GM13977 (cell line): ENCODE results near the gene ADARB1.

ENCODE experiments used
- DNase-seq: peaks from one replicate; pipeline ENCODE4 v3.0.0; 2012; ENCODE audit warnings: low spot score
- in situ Hi-C: fragments of 300-500 bp; cut with MboI; formaldehyde crosslinking; loops from one replicate; pipeline ENCODE4 v1.12.0; 2022; ENCODE audit warnings: low sequenced_read_pairs, low pct_unique_long_range_greater_than_20kb, mixed read lengths, inconsistent platforms; ENCODE audit not compliant: unreplicated experiment
- TF ChIP-seq, protein P1 (sequence below): IDR thresholded peaks from 2 replicates; pipeline ENCODE4 v1.5.1; 2012; ENCODE audit warnings: mild to moderate bottlenecking, control low read depth; ENCODE audit not compliant: insufficient read depth; ENCODE audit errors: extremely low read depth, missing control alignments

Gene ADARB1

DNA sequence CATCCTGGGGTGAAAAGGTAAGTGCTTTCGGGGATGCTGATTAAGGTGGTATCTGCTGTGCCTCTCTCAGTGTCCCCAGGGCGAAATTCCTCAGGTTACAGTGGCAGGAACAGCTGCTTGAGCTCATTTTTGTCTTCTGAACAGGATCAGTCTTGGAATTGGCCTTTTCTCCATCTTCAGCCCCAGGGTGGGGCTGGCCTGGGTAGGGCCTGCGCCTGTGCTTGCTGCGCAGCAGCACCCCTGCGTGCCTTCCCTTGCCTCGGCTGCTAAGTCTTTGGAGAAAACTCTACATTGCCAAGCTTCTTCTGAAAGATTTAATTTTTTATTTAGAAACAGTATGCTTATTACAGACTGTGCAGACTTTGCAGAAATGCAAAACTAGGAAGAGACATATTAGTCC, 41.7 kb downstream of the ADARB1 start:
- TF ChIP-seq, protein P1, sequence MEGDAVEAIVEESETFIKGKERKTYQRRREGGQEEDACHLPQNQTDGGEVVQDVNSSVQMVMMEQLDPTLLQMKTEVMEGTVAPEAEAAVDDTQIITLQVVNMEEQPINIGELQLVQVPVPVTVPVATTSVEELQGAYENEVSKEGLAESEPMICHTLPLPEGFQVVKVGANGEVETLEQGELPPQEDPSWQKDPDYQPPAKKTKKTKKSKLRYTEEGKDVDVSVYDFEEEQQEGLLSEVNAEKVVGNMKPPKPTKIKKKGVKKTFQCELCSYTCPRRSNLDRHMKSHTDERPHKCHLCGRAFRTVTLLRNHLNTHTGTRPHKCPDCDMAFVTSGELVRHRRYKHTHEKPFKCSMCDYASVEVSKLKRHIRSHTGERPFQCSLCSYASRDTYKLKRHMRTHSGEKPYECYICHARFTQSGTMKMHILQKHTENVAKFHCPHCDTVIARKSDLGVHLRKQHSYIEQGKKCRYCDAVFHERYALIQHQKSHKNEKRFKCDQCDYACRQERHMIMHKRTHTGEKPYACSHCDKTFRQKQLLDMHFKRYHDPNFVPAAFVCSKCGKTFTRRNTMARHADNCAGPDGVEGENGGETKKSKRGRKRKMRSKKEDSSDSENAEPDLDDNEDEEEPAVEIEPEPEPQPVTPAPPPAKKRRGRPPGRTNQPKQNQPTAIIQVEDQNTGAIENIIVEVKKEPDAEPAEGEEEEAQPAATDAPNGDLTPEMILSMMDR = no peak
- in situ Hi-C loops = loop anchor here (25.0 kb wide), 1 partner anchor 329 kb away; no protein-coding TSS in a partner anchor

DNA sequence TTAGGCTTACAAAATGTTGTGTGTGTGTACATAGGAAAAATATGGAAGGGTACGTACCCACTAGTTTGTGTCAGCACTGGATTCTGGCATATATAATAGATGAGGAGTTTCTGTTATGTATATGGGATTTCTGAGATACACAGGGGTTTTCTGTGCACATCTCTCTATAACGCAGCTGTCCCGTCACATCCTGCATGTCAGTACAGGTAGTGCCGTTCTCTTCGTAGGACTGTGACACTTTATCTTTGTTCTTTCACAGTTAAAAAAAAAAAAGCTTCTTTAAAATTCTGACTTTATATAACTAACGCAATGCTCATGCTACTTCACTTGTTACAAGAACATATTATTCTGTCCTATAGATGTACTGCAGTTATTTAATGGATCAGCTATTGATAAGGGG, 42.9 kb downstream of the ADARB1 start:
- TF ChIP-seq, protein P1 = no peak
- in situ Hi-C loops = loop anchor here (25.0 kb wide), 1 partner anchor 330 kb away; no protein-coding TSS in a partner anchor
- no peak for DNase-seq

More for the DNA sequence above, 41.7 kb downstream of the ADARB1 start:
- no peak for DNase-seq

DNA sequence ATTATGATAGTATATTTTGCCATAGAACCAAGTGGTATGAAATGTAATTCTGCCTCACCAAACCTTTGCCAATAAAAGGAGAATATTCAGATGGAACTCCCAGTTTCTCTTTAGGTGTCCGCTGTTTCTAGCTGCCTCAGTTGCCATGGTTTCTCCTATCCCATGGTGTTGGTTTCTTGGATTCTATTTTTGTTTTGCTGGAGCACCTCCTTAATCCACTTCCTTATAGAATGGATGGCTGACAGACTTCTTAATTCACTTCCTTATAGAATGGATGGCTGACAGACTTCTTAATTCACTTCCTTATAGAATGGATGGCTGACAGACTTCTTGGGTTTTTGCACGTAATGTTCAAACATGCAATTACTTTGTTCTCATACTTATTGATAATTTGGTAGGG, 43.7 kb downstream of the ADARB1 start:
- in situ Hi-C loops = loop anchor here (25.0 kb wide), 1 partner anchor 331 kb away; no protein-coding TSS in a partner anchor
- TF ChIP-seq, protein P1 = no peak
- no peak for DNase-seq

DNA sequence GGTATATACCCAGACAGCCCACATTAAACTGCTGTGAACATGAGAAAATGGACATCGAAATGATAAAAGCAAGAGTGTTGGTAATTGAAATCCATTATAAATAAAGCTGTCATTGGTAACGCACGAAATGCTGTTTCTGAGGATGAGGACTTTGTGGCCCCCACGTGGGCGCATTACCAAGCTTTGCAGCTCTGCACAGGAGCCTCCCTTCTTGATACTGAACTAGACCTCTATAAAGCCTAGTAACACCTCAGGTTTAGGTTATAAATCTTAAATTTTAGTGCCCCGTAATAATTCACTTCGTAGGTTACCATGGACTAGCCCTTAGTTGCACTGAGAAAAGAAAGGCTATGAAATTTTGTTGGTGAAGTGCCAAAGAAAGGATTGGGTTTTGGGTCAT, 45.4 kb downstream of the ADARB1 start:
- TF ChIP-seq, protein P1 = no peak
- in situ Hi-C loops = loop anchor here (25.0 kb wide), 1 partner anchor 333 kb away; no protein-coding TSS in a partner anchor
- DNase-seq = no peak

DNA sequence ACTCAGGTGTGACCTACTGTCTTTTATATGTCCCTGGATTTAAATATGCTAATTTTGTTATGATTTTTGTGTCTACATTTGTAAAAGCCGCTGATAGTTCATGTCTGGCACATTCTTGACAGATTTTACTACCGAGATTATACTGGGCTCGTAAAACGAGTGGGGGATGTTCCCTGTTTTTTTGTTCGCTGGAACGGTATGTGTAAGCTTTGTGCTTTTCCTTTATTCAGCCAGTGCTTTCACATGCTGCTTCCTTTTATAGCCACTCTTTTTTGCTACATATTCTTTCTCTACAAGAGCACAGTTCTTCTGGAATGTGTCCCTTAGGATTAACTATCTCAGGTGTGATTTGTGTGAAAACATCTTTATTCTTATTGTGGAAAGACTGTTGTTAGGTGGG, 46.6 kb downstream of the ADARB1 start:
- TF ChIP-seq, protein P1 = no peak
- no peak for DNase-seq
- in situ Hi-C loops = loop anchor here (25.0 kb wide), 1 partner anchor 334 kb away; no protein-coding TSS in a partner anchor

DNA sequence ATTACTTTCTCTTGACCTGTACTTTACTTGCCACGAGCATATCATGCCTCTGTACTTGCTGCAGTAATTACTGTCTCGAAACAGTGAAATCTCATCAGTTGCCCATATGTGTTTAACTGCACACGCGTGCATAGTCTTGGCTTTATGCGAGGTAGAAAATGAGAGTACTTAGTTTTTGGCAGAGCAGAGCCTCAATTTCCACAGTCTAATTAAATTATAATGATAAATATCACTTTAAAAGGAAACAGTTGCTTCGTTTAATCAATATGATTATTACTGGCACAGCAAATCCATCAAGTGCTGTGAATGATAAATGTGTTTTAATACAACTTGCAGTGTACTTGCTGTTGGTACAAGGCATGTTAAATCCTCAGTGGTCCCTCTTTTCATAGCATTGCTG, 47.6 kb downstream of the ADARB1 start:
- in situ Hi-C loops = loop anchor here (25.0 kb wide), 1 partner anchor 335 kb away; no protein-coding TSS in a partner anchor
- TF ChIP-seq, protein P1 = no peak

More for the DNA sequence above, 47.6 kb downstream of the ADARB1 start:
- no peak for DNase-seq
